ENCODE measurements around the gene C1QL1.
A peak's percentile ranks its signal among the peaks of the same experiment; 100 is the strongest.

Gene C1QL1

DNA sequence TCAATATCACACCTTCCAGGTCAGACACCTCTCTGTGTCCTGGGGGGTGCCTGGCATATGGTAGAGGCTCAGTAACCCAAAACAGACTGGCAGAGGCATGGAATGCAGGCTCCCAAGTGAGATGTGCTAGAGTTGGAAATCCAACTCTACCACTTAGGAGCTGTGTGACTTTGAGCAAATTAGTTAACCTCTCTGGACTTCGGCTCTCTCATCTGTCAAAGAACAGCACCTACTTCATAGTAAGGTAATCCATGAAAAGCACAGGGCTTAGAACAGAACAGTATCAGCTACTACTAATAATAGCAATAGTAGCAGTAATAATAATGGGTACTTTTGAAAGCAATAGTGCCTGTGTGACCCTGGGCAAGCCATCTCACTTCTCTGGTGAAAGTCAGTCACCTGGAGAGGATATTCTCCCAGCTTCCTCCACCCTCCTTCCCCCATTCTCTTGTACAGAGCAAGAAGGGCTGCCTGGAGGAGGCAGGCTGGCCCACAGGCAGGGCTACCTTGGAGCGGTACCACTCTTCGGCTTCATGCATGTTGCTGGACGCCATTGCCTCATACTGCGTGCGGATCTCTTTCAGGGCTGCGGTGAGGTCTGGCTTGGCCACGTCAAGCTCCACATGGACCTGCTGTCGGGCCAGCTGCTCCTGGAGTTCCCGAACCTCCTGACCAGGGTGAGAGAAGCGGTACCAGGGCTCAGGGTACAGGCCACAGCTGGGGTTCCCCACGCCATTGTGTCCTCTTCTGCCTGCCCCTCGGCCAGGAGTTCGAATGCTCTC, 55.1 kb downstream of the C1QL1 start:
- no peak for DNase-seq

- peak; percentile 30 for DNase-seq
Measured at GRCh38 chr17:44911133-44912001, 56.7 kb downstream of the C1QL1 start.

GRCh38 chr17:44910231-44911106, 57.6 kb downstream of the C1QL1 start:
- DNase-seq: no peak

All from NCI-H510A treated with DMSO at 0.1 percent for 48 hours (cell line).